Activated CD4-positive, alpha-beta T cell treated with anti-CD3 and anti-CD28 coated beads for 1 hour (primary cell): ENCODE measurements around the gene POLN.
"Not testable (repeated sequence)": the region's sequence is repeated elsewhere in the genome, so short reads cannot be mapped to it uniquely, and the experiment has no call there.

Source experiments
- DNase-seq: peaks from one replicate; pipeline ENCODE4 v3.0.0-alpha.2; 2020

The POLN gene

GRCh38 chr4:2049381-2049780 is 192.5 kb downstream of the POLN start:
- DNase-seq: no peak

- DNase-seq: no peak
Observed at GRCh38 chr4:2048831-2049230, 193.1 kb downstream of the POLN start.

GRCh38 chr4:2047781-2048581 is 193.9 kb downstream of the POLN start:
- DNase-seq: no peak

- no peak for DNase-seq
Observed at GRCh38 chr4:2047031-2047660, 194.8 kb downstream of the POLN start.

- DNase-seq: no peak
Observed at GRCh38 chr4:2046031-2046961, 195.6 kb downstream of the POLN start.

- DNase-seq: no peak
Observed at GRCh38 chr4:2045518-2045951, 196.4 kb downstream of the POLN start.

- no peak for DNase-seq
Observed at GRCh38 chr4:2044542-2045517, 197.1 kb downstream of the POLN start.

GRCh38 chr4:2044119-2044485 is 197.8 kb downstream of the POLN start:
- no peak for DNase-seq

GRCh38 chr4:2043396-2044118 is 198.4 kb downstream of the POLN start:
- no peak for DNase-seq

GRCh38 chr4:2042947-2043395 is 198.9 kb downstream of the POLN start:
- DNase-seq: no peak

- no peak for DNase-seq
Observed at GRCh38 chr4:2042204-2042946, 199.5 kb downstream of the POLN start.

- peak; percentile 75 for DNase-seq
Observed at GRCh38 chr4:2041239-2042130, 200.4 kb downstream of the POLN start.

- DNase-seq: no peak
Observed at GRCh38 chr4:2040391-2041238, 201.3 kb downstream of the POLN start.

GRCh38 chr4:2036866-2037265 is 205.1 kb downstream of the POLN start:
- no peak for DNase-seq

- DNase-seq: no peak
Observed at GRCh38 chr4:2036327-2036726, 205.6 kb downstream of the POLN start.

- not testable (repeated sequence) for DNase-seq
Observed at GRCh38 chr4:2031161-2031560, 210.8 kb downstream of the POLN start.

- DNase-seq: not testable (repeated sequence)
Observed at GRCh38 chr4:2027120-2027519, 214.8 kb downstream of the POLN start.

GRCh38 chr4:2025817-2026216 is 216.1 kb downstream of the POLN start:
- no peak for DNase-seq

GRCh38 chr4:2024683-2025082 is 217.2 kb downstream of the POLN start:
- DNase-seq: no peak
